NCI-H1092 treated with DMSO at 0.1 percent for 48 hours (cell line): ENCODE data around the gene KHSRP.

Experiments
- DNase-seq: peaks from one replicate; lab custom pipeline; 2025; lab: John Stamatoyannopoulos, UW

Gene KHSRP

GRCh38 chr19:6392221-6393073, 32.2 kb downstream of the KHSRP start:
- DNase-seq: no peak

DNA sequence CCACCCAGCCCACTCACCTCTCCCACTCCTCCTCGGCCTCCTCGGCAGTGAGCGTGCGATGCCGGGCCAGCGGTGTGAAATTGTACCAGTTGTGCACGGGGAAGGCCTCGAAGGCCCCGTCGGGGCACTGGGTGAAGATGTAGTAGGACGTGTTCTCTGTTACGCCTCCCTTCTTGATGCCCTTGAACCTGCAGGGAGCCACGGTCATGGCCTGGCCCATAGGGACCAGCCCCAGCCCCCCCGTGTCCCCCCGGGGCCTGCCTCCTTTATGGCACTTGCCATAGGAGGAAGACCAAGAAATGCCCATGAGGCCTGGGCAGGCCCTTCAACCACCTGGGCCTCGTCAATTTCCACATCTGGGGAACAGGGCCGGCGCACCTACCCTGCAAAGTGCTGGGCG, 37.2 kb downstream of the KHSRP start:
- no peak for DNase-seq

- DNase-seq: no peak
Measured at GRCh38 chr19:6384381-6384780, 40.2 kb downstream of the KHSRP start.

GRCh38 chr19:6383188-6383587, 41.4 kb downstream of the KHSRP start:
- DNase-seq: no peak

DNA sequence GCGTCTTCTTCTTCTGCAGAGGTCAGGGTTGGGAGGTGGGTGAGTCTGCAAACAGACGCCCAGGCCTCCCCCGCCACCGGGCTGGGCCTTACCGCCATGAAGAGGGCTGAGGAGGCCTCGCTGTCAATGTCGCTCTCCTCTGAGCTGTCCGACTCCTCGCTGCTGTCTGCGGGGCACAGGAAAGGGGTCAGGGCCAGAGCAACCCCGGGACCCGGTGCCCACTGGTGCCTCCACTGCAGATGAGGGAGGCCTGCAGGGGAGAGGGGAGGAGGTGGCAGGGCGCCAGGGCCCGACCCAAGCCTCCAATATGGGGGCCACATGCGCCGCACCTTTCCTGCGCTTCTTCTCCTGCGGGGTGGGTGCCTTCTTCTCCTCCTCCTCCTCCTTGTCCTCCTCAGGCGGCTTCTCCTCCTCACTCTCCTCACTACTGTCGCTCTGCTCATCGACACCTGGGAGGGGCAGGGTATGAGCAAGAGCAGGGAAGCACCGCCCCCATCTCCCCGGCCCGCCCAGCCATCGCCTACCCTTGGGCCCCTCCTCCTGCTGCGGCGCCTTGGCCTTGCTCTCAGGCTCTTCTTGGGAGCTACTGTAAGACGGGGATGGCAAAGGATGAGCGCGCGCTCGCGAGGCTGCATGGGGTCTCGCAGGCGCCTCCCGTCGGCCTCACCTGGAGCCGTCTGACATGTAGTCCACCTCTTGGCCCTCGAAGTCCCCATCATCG, 43.4 kb downstream of the KHSRP start:
- no peak for DNase-seq

- DNase-seq: no peak
Measured at GRCh38 chr19:6379744-6380143, 44.9 kb downstream of the KHSRP start.

GRCh38 chr19:6378486-6378885, 46.1 kb downstream of the KHSRP start:
- no peak for DNase-seq

DNA sequence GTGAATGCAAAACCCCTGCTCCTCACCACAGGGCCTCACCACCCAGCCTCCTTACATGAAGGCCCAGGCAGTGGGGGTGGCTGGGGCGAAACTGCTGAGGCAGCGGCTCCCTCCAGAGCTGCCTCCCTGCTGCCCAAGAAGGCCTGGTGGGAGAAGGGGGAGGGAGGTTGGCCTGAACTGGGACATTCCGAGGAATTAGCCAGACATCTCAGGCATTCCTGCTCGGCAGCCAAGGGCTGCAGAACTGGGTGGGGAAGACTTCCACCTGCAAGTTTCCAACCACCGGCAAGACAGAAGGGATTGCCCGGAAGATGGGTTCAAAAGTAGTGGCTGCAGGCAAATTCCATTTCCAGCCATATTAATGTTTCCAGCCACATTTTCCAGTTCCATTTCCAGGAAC, 46.6 kb downstream of the KHSRP start:
- no peak for DNase-seq

DNA sequence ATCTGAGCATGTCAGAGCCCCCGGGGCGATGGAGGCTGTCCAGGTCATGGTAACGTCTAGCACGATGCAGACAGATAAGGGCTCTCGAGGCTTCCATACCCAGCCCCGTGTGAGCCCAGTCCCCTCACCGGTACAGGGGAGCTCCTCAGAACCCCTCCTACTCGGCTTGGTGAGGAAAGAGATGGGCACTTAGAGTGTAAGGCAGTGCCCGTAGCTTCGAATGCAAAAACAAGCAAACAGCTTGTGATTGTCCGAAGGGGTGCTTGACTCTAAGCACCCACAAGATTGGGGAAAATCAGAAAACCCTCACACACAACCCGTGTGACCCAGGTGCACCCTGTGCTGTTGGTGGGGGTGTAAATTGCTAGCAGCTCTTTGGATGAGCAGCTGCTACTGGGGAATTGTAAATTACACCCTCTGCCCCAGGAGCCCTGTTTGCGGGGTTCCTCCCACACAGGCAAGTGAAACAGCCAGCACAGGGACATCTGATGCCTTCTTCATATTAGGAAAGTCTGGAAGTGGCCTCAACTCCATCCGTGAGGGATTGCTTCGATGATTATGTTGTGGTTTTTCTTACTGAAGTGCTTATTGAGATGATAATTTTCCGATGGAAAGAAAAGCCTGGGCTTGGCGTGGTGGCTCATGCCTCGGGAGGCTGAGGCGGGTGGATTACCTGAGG, 48.0 kb downstream of the KHSRP start:
- no peak for DNase-seq

GRCh38 chr19:6375411-6376010, 49.1 kb downstream of the KHSRP start, which contains the start of gene PSPN:
Gene PSPN (minus strand): TSS chr19:6375933. CDS start chr19:6375849, 84 bp downstream.
- DNase-seq: no peak

DNA sequence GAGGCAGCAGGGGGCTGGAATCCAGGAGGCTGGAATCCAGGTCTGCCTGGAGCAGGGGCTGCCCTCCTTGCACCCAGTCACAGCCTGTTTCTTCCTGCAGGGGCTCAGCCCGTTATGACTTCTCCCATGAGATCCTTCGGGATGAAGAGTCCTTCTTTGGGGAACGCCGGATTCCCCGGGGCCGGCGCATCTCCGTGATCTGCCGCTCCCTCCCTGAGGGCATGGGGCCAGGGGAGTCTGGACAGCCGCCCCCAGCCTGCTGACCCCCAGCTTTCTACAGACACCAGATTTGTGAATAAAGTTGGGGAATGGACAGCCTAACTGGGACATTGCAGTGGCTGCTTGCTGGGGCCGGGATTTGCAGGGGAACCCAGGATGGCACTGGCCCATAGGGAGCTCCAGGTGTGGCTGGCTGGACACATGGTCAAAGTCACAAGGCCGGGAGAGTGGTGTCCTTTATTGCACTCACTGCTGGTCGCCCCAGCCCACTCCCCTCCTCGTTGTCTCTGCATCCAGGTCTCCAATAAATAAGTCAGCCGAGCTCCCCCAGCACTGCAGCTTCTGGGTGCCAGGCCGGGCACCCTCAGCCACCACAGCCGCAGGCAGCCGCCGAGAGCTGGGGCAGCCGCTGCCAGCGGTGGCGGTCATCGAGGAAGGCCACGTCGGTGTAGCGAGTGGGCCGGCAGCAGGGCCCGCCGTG, 49.8 kb downstream of the KHSRP start:
- DNase-seq: no peak

GRCh38 chr19:6374161-6374709, 50.4 kb downstream of the KHSRP start:
- no peak for DNase-seq

DNA sequence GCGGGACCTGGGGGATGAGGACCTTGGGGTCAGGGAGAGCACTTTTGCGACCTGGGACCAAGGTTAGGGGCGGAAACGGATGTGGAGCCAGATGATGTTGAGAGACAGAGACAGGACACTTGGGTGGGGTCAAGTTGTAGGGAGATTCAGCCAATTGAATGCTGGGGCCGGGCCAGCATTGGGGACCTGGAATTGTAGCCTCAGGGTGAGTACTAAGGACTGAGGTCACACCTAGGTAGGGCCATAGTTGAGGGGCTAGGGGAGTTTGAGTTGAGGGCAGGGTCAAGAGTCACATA, 50.9 kb downstream of the KHSRP start:
- DNase-seq: no peak

DNA sequence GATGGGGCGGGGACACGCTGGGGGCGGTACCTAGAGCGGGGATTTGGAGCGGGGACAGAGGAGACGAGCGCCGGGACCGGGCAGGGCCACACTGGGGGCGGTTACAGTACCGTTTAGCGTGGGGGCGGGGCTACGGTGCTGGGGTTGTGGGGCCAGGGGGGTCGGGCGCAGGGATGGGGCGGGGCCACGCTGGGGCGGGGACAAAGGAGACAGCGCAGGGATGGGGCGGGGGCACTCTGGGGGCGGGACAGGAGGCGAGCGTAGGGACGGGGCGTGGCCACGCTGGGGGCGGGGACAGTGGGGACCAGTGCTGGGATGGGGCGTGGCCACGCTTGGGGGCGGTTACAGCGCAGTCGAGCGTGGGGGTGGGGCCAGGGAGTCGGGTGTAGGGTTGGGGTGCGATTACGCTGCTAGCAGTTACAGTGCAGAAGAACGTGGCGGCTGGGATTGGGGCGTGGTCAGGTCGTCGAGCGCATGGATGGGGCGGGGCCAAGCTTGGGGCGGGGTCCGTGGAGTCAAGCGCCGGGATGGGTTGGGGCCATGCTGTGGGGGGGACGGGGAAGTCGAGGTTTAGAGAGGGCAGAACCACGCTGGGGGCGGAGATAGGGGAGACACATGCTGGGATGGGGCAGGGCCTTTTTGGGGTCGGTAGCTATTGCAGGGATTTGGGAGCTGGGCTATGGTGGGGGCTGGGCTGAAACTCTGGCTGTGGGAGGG, 51.4 kb downstream of the KHSRP start:
- peak; percentile 92 for DNase-seq

DNA sequence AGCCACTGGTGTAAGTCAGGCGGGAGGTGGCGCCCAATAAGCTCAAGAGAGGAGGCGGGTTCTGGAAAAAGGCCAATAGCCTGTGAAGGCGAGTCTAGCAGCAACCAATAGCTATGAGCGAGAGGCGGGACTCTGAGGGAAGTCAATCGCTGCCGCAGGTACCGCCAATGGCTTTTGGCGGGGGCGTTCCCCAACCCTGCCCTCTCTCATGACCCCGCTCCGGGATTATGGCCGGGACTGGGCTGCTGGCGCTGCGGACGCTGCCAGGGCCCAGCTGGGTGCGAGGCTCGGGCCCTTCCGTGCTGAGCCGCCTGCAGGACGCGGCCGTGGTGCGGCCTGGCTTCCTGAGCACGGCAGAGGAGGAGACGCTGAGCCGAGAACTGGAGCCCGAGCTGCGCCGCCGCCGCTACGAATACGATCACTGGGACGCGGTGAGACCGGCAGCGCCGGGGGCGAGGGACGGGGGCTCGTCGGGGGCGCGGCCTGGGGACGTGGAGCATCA, 52.0 kb downstream of the KHSRP start, which contains the start of gene ALKBH7:
TSS of gene ALKBH7 (plus strand) at position 201 of the 502 bp plus-strand sequence. CDS start at position 228, 27 bp downstream.
- peak; percentile 100 for DNase-seq

- no peak for DNase-seq
Measured at GRCh38 chr19:6364353-6364752, 60.3 kb downstream of the KHSRP start.
